Omental fat pad (tissue), 4 donors: ENCODE results near the gene MLC1. TPM values are rescaled to one million over a fixed set of nuclear protein-coding genes. Genes with fewer than 3 reads are reported as not detected.

ENCODE experiments used
- ATAC-seq: fragments of 150-250 bp; one replicate; pipeline ENCODE4 v1.9.1; 2016; ENCODE audit warnings: mild to moderate bottlenecking, moderate library complexity; ENCODE audit not compliant: low FRiP score
- DNase-seq: peaks from one replicate; pipeline ENCODE4 v3.0.0-alpha.2; 2019; ENCODE audit warnings: low spot score
- CTCF ChIP-seq, 3 donors: fragments of 450-650 bp; IDR thresholded peaks; one replicate each; pipeline ENCODE4 v1.5.1; 2016 to 2017; ENCODE audit warnings: antibody characterized with exemption in 3 of 3, mild to moderate bottlenecking in 3 of 3, moderate library complexity in 2 of 3
- total RNA-seq, 4 donors: library from RNA; depleted of rRNA; stranded (reverse); fragments of >200 nt; gene quantifications; one replicate each; pipeline ENCODE4 v1.1.0, GENCODE V29; 2016

Gene MLC1
- under 1 TPM in 1 of 4 donors, not detected in 3; 0.44 TPM for total RNA-seq

GRCh38 chr22:50085211-50085972 is at the start of gene MLC1:
Gene MLC1 (minus strand): TSS chr22:50085426. CDS start chr22:50084902, 524 bp downstream.
- DNase-seq (no peak), ATAC-seq (no peak)
- no peak for TF ChIP-seq CTCF (IDR thresholded peaks at IDR 0.05)

- DNase-seq (no peak), ATAC-seq (no peak)
- TF ChIP-seq CTCF (IDR thresholded peaks at IDR 0.05) = no peak
Observed at GRCh38 chr22:50134481-50134880, 49.3 kb upstream of the MLC1 start.

GRCh38 chr22:50131894-50132293 is 46.7 kb upstream of the MLC1 start:
- ATAC-seq = no peak
- no peak for TF ChIP-seq CTCF (IDR thresholded peaks at IDR 0.05)
- no peak for DNase-seq

GRCh38 chr22:50129121-50129736 is 44.0 kb upstream of the MLC1 start:
- no peak for ATAC-seq
- no peak for TF ChIP-seq CTCF (IDR thresholded peaks at IDR 0.05)
- DNase-seq = no peak

- no peak for TF ChIP-seq CTCF (IDR thresholded peaks at IDR 0.05)
- DNase-seq (no peak), ATAC-seq (no peak)
Observed at GRCh38 chr22:50125029-50125428, 39.8 kb upstream of the MLC1 start.

- no peak for TF ChIP-seq CTCF (IDR thresholded peaks at IDR 0.05)
- ATAC-seq = no peak
- no peak for DNase-seq
Observed at GRCh38 chr22:50123119-50123518, 37.9 kb upstream of the MLC1 start.
